Liver (tissue), 9 donors: ENCODE data around the gene CARMIL3. TPM values are rescaled to one million over a fixed set of nuclear protein-coding genes. Genes with fewer than 3 reads are reported as not detected.

Experiments used
- DNase-seq: peaks from one replicate; pipeline ENCODE4 v3.0.0-alpha.2; 2017; ENCODE audit warnings: low spot score
- H3K27ac ChIP-seq, 2 donors: one replicate each; pipeline ENCODE4 v1.7.0; 2013; ENCODE audit warnings: inconsistent platforms in 2 of 2, low read length in 2 of 2, control low read depth in 1 of 2, low read depth in 1 of 2, mild to moderate bottlenecking in 1 of 2
- H3K27me3 ChIP-seq, 4 donors: one replicate each; pipeline versions ENCODE4 v1.6.1 to v1.7.0; 2013; ENCODE audit warnings: low read length in 3 of 4, inconsistent platforms in 1 of 4, mild to moderate bottlenecking in 1 of 4, moderate library complexity in 1 of 4; ENCODE audit not compliant: control insufficient read depth in 4 of 4, insufficient read depth in 4 of 4
- H3K36me3 ChIP-seq, 4 donors: one replicate each; pipeline versions ENCODE4 v1.6.1 to v1.7.0; 2013; ENCODE audit warnings: low read length in 3 of 4, mild to moderate bottlenecking in 3 of 4, low read depth in 1 of 4, moderate library complexity in 1 of 4; ENCODE audit not compliant: control insufficient read depth in 4 of 4, insufficient read depth in 3 of 4
- H3K4me1 ChIP-seq, 4 donors: one replicate each; pipeline versions ENCODE4 v1.6.1 to v1.7.0; 2013; ENCODE audit warnings: low read length in 3 of 4, mild to moderate bottlenecking in 3 of 4, moderate library complexity in 1 of 4; ENCODE audit not compliant: control insufficient read depth in 4 of 4, insufficient read depth in 4 of 4
- H3K4me3 ChIP-seq, 3 donors: one replicate each; pipeline versions ENCODE4 v1.6.1 to v1.7.0; 2013; ENCODE audit warnings: low read length in 3 of 3, control low read depth in 1 of 3, low read depth in 1 of 3, mild to moderate bottlenecking in 1 of 3
- H3K9ac ChIP-seq, 2 donors: one replicate each; pipeline ENCODE4 v1.7.0; 2013; ENCODE audit warnings: low read length in 2 of 2, mild to moderate bottlenecking in 2 of 2, moderate library complexity in 2 of 2, control low read depth in 1 of 2, low read depth in 1 of 2
- H3K9me3 ChIP-seq, 4 donors: one replicate each; pipeline versions ENCODE4 v1.6.1 to v1.7.0; 2013; ENCODE audit warnings: low read length in 3 of 4; ENCODE audit not compliant: control insufficient read depth in 4 of 4
- ATF3 ChIP-seq: IDR thresholded peaks from 2 replicates; pipeline ENCODE4 v1.6.1; 2016; ENCODE audit warnings: antibody characterized with exemption
- CTCF ChIP-seq: fragments of 150-350 bp; IDR thresholded peaks from 2 replicates; pipeline ENCODE4 v1.5.1; 2017; ENCODE audit warnings: improper control_type of control experiment, low read depth, low read length; ENCODE audit not compliant: missing input control
- EGR1 ChIP-seq, 2 donors: IDR thresholded peaks; 2 replicates each; pipeline ENCODE4 v1.6.1; 2016 to 2018; ENCODE audit warnings: antibody characterized with exemption in 2 of 2, low read depth in 2 of 2
- FOXA1 ChIP-seq: IDR thresholded peaks from 2 replicates; pipeline ENCODE4 v1.6.1; 2016; ENCODE audit warnings: antibody characterized with exemption
- FOXA2 ChIP-seq: IDR thresholded peaks from 2 replicates; pipeline ENCODE4 v1.6.1; 2016; ENCODE audit warnings: antibody characterized with exemption
- GABPA ChIP-seq, 2 donors: IDR thresholded peaks in 1 of 2; conservative IDR thresholded peaks in 1 of 2; 2 replicates each; pipeline ENCODE4 v1.6.1; 2016; ENCODE audit warnings: antibody characterized with exemption in 2 of 2, mild to moderate bottlenecking in 1 of 2, moderate library complexity in 1 of 2
- HNF4A ChIP-seq, 2 donors: conservative IDR thresholded peaks; 2 replicates each; pipeline ENCODE4 v1.6.1; 2016; ENCODE audit warnings: antibody characterized with exemption in 2 of 2, mild to moderate bottlenecking in 2 of 2
- HNF4G ChIP-seq: IDR thresholded peaks from 2 replicates; pipeline ENCODE4 v1.6.1; 2016; ENCODE audit warnings: antibody characterized with exemption
- JUND ChIP-seq, 2 donors: IDR thresholded peaks; 2 replicates each; pipeline ENCODE4 v1.6.1; 2016; ENCODE audit warnings: antibody characterized with exemption in 2 of 2
- NR2F2 ChIP-seq: IDR thresholded peaks from 2 replicates; pipeline ENCODE4 v1.6.1; 2016; ENCODE audit warnings: antibody characterized with exemption
- RAD21 ChIP-seq, 2 donors: IDR thresholded peaks; 2 replicates each; pipeline ENCODE4 v1.6.1; 2016; ENCODE audit warnings: antibody characterized with exemption in 2 of 2, mild to moderate bottlenecking in 2 of 2
- RXRA ChIP-seq, 2 donors: IDR thresholded peaks; 2 replicates each; pipeline ENCODE4 v1.6.1; 2017 to 2018; ENCODE audit warnings: antibody characterized with exemption in 2 of 2, mild to moderate bottlenecking in 1 of 2
- SP1 ChIP-seq: IDR thresholded peaks from 2 replicates; pipeline ENCODE4 v1.6.1; 2018; ENCODE audit warnings: antibody characterized with exemption, mild to moderate bottlenecking
- TAF1 ChIP-seq: conservative IDR thresholded peaks from 2 replicates; pipeline ENCODE4 v1.6.1; 2016; ENCODE audit warnings: antibody characterized with exemption, mild to moderate bottlenecking
- YY1 ChIP-seq: IDR thresholded peaks from 2 replicates; pipeline ENCODE4 v1.6.1; 2016; ENCODE audit warnings: antibody characterized with exemption, mild to moderate bottlenecking
- ZBTB33 ChIP-seq: IDR thresholded peaks from 2 replicates; pipeline ENCODE4 v1.6.1; 2016; ENCODE audit warnings: antibody characterized with exemption
- WGBS: extraction: QIAGEN DNeasy Blood & Tissue Kit; methylation state at CpG from one replicate; pipeline ENCODE4 v1.1.7; 2013; 5-methylcytosine and 5-hydroxymethylcytosine counted together
- polyA plus RNA-seq, 2 donors: library from polyadenylated mRNA; stranded (reverse) in 1 of 2; unstranded in 1 of 2; fragments of 200-250 nt in 1 of 2; fragments of >200 nt in 1 of 2; fragmentation: Nextera tagmentation in 1 of 2; extraction: Ambion mirVana in 1 of 2; gene quantifications; one replicate each; pipeline versions ENCODE4 v1.2.1 to v1.2.3, GENCODE V29; 2013 to 2015
- total RNA-seq, 2 donors: library from RNA; depleted of rRNA; stranded (reverse); fragments of >200 nt; gene quantifications; one replicate each; pipeline ENCODE4 v1.2.3, GENCODE V29; 2014
- TF ChIP-seq, protein P1 (sequence below): IDR thresholded peaks from 2 replicates; pipeline ENCODE4 v1.6.1; 2016; ENCODE audit warnings: antibody characterized with exemption, mild to moderate bottlenecking
- TF ChIP-seq, protein P2 (sequence below): IDR thresholded peaks from 2 replicates; pipeline ENCODE4 v1.6.1; 2016; ENCODE audit warnings: antibody characterized with exemption
- donor health status: healthy.
- donor health status: healthy.
- donor health status: healthy.
- donor health status: healthy.
- donor health status: healthy.

CARMIL3 gene
- total and polyA plus RNA-seq, 4 donors = 0.05 to 0.17 (median 0.17) TPM

GRCh38 chr14:24060984-24061913 is 9.4 kb downstream of the CARMIL3 start:
- no peak for DNase-seq
- H3K27me3 ChIP-seq = no peaks in the 10 kb centered on the region
- H3K9ac ChIP-seq = no peak overlapping the region
- TF ChIP-seq NR2F2 = peak; percentile 66
- peak; percentile 60 to 66 for TF ChIP-seq RAD21 (IDR thresholded peaks at IDR 0.05)
- peak; percentile 97 to 98 for TF ChIP-seq HNF4A (conservative IDR thresholded peaks at IDR 0.05)
- TF ChIP-seq GABPA (IDR thresholded peaks at IDR 0.05 in 1 of 2, conservative IDR thresholded peaks at IDR 0.05 in 1 of 2) = peak in 1 of 2 donors; percentile 81
- peak in 1 of 2 donors; percentile 86 for TF ChIP-seq JUND (IDR thresholded peaks at IDR 0.05)
- peak; percentile 44 for TF ChIP-seq FOXA1
- TF ChIP-seq, protein P1, sequence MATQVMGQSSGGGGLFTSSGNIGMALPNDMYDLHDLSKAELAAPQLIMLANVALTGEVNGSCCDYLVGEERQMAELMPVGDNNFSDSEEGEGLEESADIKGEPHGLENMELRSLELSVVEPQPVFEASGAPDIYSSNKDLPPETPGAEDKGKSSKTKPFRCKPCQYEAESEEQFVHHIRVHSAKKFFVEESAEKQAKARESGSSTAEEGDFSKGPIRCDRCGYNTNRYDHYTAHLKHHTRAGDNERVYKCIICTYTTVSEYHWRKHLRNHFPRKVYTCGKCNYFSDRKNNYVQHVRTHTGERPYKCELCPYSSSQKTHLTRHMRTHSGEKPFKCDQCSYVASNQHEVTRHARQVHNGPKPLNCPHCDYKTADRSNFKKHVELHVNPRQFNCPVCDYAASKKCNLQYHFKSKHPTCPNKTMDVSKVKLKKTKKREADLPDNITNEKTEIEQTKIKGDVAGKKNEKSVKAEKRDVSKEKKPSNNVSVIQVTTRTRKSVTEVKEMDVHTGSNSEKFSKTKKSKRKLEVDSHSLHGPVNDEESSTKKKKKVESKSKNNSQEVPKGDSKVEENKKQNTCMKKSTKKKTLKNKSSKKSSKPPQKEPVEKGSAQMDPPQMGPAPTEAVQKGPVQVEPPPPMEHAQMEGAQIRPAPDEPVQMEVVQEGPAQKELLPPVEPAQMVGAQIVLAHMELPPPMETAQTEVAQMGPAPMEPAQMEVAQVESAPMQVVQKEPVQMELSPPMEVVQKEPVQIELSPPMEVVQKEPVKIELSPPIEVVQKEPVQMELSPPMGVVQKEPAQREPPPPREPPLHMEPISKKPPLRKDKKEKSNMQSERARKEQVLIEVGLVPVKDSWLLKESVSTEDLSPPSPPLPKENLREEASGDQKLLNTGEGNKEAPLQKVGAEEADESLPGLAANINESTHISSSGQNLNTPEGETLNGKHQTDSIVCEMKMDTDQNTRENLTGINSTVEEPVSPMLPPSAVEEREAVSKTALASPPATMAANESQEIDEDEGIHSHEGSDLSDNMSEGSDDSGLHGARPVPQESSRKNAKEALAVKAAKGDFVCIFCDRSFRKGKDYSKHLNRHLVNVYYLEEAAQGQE = peak; percentile 78
- TF ChIP-seq, protein P2, sequence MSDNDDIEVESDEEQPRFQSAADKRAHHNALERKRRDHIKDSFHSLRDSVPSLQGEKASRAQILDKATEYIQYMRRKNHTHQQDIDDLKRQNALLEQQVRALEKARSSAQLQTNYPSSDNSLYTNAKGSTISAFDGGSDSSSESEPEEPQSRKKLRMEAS = no peak
- peak; percentile 91 for TF ChIP-seq YY1
- no peak for TF ChIP-seq EGR1 (IDR thresholded peaks at IDR 0.05; ENCODE audit: low read depth in 2 of 2)
- TF ChIP-seq ATF3 = no peak
- peak; percentile 100 for TF ChIP-seq SP1
- TF ChIP-seq FOXA2 = peak; percentile 66
- TF ChIP-seq TAF1 = no peak
- peak; percentile 95 to 98 for TF ChIP-seq RXRA (IDR thresholded peaks at IDR 0.05)
- no peak for TF ChIP-seq ZBTB33
- peak; percentile 97 for TF ChIP-seq HNF4G
- TF ChIP-seq CTCF = no peak
- H3K27ac ChIP-seq = peak overlapping the region; percentile 44 to 71
- H3K4me1 ChIP-seq = peaks cover 35 to 85% (median 71%) of the 10 kb centered on the region in 4 donors
- H3K4me3 ChIP-seq = no peak overlapping the region
- no peaks in the 10 kb centered on the region for H3K9me3 ChIP-seq
- WGBS = 41% methylated on average over 7 of the region's 7 CpGs
- no peaks in the 10 kb centered on the region for H3K36me3 ChIP-seq
